Activated T-cell treated with anti-CD3 and anti-CD28 coated beads, Interleukin-2, amount 50 U/mL, for 72 hours (primary cell): Measurements from ENCODE around the gene ZGPAT. TPM values are rescaled to one million over a fixed set of nuclear protein-coding genes. Genes with fewer than 3 reads are reported as not detected.
"Not testable (repeated sequence)": the region's sequence is repeated elsewhere in the genome, so short reads cannot be mapped to it uniquely, and the experiment has no call there.

Source experiments
- ATAC-seq, 2 donors: fragments of 150-1000 bp; cut with Tn5 transposase; replicated peaks in 1 of 2; 2 replicates each; pipeline ENCODE4 v1.10.0; 2021; ENCODE audit warnings: moderate library complexity in 2 of 2, mild to moderate bottlenecking in 1 of 2
- DNase-seq, 2 donors: peaks; one replicate each; pipeline ENCODE4 v3.0.0; 2021 to 2022; ENCODE audit warnings: mixed read lengths in 1 of 2
- H3K27ac Mint-ChIP-seq: one replicate; pipeline ENCODE4 v1.8.0; 2022; ENCODE audit warnings: mild to moderate bottlenecking, moderate library complexity, mixed read lengths
- H3K27me3 Mint-ChIP-seq: one replicate; pipeline ENCODE4 v1.8.0; 2022; ENCODE audit warnings: low read depth, mixed read lengths
- H3K36me3 Mint-ChIP-seq, 2 donors: one replicate each; pipeline ENCODE4 v1.8.0; 2022; ENCODE audit warnings: mixed read lengths in 2 of 2, mild to moderate bottlenecking in 1 of 2; ENCODE audit not compliant: insufficient read depth in 2 of 2
- H3K4me1 Mint-ChIP-seq: one replicate; pipeline ENCODE4 v1.8.0; 2022; ENCODE audit warnings: low read depth, mixed read lengths
- H3K4me3 Mint-ChIP-seq, 2 donors: one replicate each; pipeline ENCODE4 v1.8.0; 2022; ENCODE audit warnings: mild to moderate bottlenecking in 2 of 2, mixed read lengths in 2 of 2, moderate library complexity in 2 of 2
- H3K9me3 Mint-ChIP-seq, 2 donors: one replicate each; pipeline ENCODE4 v1.8.0; 2022; ENCODE audit warnings: mixed read lengths in 2 of 2
- total RNA-seq, 2 donors: library from RNA; stranded (reverse); gene quantifications; one replicate each; pipeline ENCODE4 v1.2.3, GENCODE V29; 2022

The ZGPAT gene
- total RNA-seq, 2 donors from 2014 or later: 24.3 to 28.0 TPM

DNA sequence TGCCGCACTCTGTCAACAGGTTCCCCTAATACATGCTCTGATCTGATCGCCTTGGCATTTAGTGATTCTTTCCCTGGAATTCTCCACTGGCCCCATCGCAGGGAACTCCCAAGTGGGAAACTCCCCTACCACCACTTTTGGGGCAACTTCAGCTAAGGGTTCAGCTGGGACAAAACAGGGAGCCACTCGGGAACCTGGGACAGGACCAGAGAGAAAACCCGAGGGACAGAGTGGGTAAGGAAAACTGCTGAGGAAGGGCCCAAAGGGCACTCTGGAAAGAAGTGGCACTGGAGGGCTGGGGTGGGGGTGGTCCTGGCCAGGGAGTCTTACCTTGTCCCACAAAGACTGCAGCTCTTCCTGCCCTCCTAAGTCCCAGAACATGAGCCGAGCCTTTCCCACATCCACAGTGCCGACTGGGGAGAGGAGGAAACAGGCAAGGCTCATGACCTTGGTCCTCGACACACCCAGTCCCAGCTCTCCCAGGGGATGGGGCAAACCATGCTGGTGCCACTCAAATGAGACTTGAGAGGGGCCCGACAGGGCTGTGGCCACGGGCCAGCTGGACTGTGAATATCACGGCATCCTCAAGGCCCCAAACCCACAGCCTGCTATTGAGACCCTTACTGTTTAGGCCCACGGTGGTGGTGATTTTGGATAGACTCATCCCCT lies 1.7 kb upstream of the ZGPAT start:
- peaks cover 1 to 17% of the 10 kb centered on the region in 2 donors for H3K36me3 Mint-ChIP-seq
- H3K4me1 Mint-ChIP-seq: peaks cover 35% of the 10 kb centered on the region
- no peaks in the 10 kb centered on the region for H3K27me3 Mint-ChIP-seq
- no peak for DNase-seq
- no peak for ATAC-seq
- no peaks in the 10 kb centered on the region for H3K9me3 Mint-ChIP-seq
- peak overlapping the region; percentile 19 for H3K27ac Mint-ChIP-seq
- peak overlapping the region; percentile 84 to 90 for H3K4me3 Mint-ChIP-seq

DNA sequence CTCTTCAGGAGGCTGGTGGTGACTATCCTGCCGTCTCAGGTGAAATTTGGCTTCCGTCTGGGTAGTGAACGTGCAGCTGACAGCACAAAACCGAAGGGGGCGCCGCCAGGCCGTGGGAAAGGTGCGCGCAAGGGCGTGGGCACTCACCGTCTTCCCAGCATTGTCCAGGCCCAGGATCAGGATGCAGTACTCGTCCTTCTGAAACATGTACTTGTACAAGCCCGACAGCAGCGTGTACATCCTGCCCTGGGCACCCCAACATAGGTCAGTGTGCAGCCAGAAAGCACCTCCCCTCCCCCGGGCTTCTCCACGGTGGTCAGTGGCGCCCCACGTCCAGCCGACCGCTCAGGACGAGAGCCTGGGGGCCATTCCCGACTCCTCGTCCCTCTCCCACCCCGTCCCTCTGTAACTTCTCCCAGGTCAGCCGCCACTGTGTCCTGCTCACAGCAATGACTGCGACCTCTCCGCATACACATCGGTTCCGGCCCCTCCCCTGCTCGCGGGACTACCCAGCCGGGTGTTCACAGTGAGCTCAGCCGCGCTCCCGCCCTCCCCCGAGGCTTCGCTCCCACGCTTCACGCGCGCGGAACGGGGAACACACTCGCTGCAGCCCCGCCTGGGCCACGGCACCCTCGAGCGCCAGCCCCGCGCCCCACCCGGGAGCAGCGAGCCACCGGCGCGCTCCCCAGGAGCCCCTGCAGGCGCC lies 834 bp upstream of the ZGPAT start:
- peaks cover 0 to under 1% of the 10 kb centered on the region in 2 donors for H3K9me3 Mint-ChIP-seq
- DNase-seq (peak; percentile 73 to 75), ATAC-seq (peak; percentile 66)
- H3K27me3 Mint-ChIP-seq: no peaks in the 10 kb centered on the region
- H3K4me1 Mint-ChIP-seq: peaks cover 44% of the 10 kb centered on the region
- H3K27ac Mint-ChIP-seq: peak overlapping the region; percentile 3
- peaks cover 1 to 24% of the 10 kb centered on the region in 2 donors for H3K36me3 Mint-ChIP-seq
- peak overlapping the region; percentile 84 to 90 for H3K4me3 Mint-ChIP-seq

DNA sequence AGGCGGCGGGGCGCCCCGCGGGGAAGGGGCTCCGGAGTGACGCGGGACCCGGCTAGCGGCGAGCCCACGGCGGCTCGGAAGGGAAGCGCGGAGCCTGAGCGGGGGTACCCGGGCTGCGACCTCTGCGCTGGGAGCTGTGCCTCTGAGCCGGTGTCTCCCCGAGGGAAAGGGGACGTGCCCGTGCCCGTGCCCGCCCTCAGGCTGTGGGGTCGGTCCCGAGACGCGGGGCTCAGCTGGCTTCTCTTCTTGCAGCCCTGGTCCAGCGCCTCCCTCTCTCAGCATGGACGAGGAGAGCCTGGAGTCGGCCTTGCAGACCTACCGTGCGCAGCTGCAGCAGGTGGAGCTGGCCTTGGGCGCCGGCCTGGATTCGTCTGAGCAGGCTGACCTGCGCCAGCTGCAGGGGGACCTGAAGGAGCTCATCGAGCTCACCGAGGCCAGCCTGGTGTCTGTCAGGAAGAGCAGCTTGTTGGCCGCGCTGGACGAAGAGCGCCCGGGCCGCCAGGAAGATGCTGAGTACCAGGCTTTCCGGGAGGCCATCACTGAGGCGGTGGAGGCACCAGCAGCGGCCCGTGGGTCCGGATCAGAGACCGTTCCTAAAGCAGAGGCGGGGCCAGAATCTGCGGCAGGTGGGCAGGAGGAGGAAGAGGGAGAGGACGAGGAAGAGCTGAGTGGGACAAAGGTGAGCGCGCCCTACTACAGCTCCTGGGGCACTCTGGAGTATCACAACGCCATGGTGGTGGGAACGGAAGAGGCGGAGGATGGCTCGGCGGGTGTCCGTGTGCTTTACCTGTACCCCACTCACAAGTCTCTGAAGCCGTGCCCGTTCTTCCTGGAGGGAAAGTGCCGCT lies 686 bp downstream of the ZGPAT start:
- ATAC-seq: peak; percentile 3 to 12
- Mint-ChIP-seq H3K27ac (peak overlapping the region; percentile 77), H3K36me3 (peaks cover 6 to 34% of the 10 kb centered on the region in 2 donors), H3K4me3 (peak overlapping the region; percentile 94 to 96), H3K27me3 (no peaks in the 10 kb centered on the region), H3K4me1 (peaks cover 51% of the 10 kb centered on the region), H3K9me3 (peaks cover 2 to 5% of the 10 kb centered on the region in 2 donors)
- DNase-seq: no peak

DNA sequence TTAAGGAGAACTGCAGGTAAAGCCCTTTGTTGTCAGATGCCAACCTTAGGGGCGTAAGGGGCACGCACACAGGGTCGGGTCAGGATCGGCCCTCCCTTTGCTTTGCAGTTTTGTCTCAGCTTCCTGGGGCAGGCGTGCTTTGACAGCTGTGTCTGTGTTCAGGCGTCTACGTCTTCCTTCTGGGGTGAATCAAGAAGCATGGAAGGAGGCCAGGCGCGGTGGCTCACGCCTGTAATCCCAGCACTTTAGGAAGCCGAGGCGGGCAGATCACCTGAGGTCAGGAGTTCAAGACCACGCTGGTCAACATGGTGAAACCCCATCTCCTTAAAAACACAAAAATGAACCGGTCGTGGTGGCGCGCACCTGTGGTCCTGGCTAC lies 1.3 kb downstream of the ZGPAT start:
- Mint-ChIP-seq H3K9me3 (peaks cover 2 to 5% of the 10 kb centered on the region in 2 donors), H3K4me1 (peaks cover 53% of the 10 kb centered on the region), H3K27ac (no peak overlapping the region), H3K4me3 (peak overlapping the region; percentile 94 to 96), H3K27me3 (no peaks in the 10 kb centered on the region), H3K36me3 (peaks cover 6 to 39% of the 10 kb centered on the region in 2 donors)
- ATAC-seq (no peak), DNase-seq (no peak)

DNA sequence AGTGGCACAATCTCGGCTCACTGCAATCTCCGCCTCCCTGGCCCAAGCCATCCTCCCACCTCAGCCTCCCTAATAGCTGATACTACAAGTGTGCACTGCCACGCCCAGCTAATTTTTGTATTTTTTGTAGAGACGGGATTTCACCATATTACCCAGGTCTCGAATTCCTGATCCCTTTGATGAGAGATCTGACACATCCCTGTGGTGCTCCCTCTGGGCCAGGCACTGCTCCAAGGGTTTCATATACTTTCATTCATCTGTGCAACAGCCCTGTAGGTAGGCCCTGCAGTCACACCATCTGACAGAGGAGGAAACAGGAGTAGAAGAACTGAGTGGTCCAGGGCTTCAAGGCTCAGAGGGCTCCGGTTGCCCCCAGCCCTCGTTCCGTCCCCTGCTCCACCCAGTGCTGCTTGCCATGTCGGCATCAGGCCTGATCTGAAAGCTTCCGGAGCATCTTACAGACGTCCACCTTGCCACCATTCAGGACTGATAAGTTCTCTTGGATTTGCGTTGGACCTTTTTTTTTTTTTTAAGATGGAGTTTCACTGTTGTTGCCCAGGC lies 3.3 kb downstream of the ZGPAT start:
- Mint-ChIP-seq H3K4me1 (peaks cover 64% of the 10 kb centered on the region), H3K9me3 (peaks cover 2 to 7% of the 10 kb centered on the region in 2 donors), H3K27ac (no peak overlapping the region), H3K4me3 (peak overlapping the region; percentile 41 to 71), H3K27me3 (no peaks in the 10 kb centered on the region), H3K36me3 (peaks cover 12 to 50% of the 10 kb centered on the region in 2 donors)
- ATAC-seq (no peak), DNase-seq (no peak)

DNA sequence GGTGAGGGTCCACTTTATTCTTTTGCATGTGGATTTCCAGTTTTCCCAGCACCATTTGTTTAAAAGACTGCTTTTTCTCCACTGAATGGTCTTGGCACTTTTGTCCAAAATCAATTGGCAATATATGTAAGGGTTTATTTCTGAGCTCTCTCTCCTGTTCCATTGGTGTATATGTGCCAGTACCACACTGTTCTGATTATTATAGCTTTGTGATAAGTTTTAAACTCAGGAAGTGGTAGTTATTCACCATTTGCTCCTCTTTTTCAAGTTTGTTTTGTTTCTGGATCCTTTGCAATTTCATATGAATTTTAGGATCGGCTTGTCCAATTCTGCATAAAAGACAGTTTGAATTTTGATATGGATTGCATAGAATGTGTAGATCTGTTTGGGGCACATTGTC lies 4.4 kb downstream of the ZGPAT start:
- Mint-ChIP-seq H3K27ac (peak overlapping the region; percentile 81), H3K9me3 (peaks cover 2 to 9% of the 10 kb centered on the region in 2 donors), H3K4me1 (peaks cover 67% of the 10 kb centered on the region), H3K4me3 (peak overlapping the region in 1 of 2 donors; percentile 10), H3K27me3 (no peaks in the 10 kb centered on the region), H3K36me3 (peaks cover 14 to 56% of the 10 kb centered on the region in 2 donors)
- ATAC-seq (no peak), DNase-seq (no peak)

DNA sequence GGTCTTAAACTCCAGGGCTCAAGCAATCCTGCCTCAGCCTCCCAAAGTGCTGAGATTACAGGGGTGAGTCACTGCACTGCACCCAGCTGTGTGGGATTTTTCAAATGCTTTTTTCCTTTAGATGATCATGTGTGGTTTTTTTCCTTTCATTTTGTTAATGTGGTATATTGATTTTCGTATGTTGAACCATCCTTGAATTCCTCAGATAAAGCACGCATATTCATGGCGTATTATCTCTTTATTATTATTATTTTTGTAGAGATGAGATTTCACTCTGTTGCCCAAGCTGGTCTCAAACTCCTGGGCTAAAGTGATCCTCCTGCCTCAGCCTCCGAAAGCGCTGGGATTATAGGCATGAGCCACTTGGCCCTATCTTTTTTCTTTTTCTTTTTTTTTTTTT lies 7.0 kb downstream of the ZGPAT start:
- Mint-ChIP-seq H3K9me3 (peaks cover 6 to 9% of the 10 kb centered on the region in 2 donors), H3K4me3 (no peak overlapping the region), H3K36me3 (peaks cover 27 to 74% of the 10 kb centered on the region in 2 donors), H3K4me1 (peaks cover 56% of the 10 kb centered on the region), H3K27ac (no peak overlapping the region), H3K27me3 (no peaks in the 10 kb centered on the region)
- no peak for ATAC-seq
- DNase-seq: no peak

DNA sequence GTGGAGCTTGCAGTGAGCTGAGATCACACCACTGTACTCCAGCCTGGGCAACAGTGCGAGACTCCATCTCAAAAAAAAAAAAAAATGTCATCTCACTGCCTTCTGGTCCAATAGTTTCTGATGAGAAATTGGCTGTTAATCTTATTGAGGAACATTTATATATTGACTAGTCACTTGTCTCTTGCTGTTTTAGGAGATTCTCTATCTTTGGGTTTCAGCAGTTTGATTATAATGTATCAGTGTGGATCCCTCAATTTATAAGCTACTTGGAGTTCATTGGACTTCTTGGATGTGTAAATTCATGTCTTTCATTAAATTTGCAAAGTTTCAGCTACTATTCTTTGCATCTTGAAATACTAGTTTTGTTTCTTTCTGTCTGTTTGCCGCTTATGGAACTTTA lies 11.2 kb downstream of the ZGPAT start:
- H3K27me3 Mint-ChIP-seq: no peaks in the 10 kb centered on the region
- H3K27ac Mint-ChIP-seq: no peak overlapping the region
- ATAC-seq: no peak
- DNase-seq: no peak
- H3K4me3 Mint-ChIP-seq: no peak overlapping the region
- H3K36me3 Mint-ChIP-seq: peaks cover 27 to 55% of the 10 kb centered on the region in 2 donors
- peaks cover 3 to 4% of the 10 kb centered on the region in 2 donors for H3K9me3 Mint-ChIP-seq
- peaks cover 49% of the 10 kb centered on the region for H3K4me1 Mint-ChIP-seq

DNA sequence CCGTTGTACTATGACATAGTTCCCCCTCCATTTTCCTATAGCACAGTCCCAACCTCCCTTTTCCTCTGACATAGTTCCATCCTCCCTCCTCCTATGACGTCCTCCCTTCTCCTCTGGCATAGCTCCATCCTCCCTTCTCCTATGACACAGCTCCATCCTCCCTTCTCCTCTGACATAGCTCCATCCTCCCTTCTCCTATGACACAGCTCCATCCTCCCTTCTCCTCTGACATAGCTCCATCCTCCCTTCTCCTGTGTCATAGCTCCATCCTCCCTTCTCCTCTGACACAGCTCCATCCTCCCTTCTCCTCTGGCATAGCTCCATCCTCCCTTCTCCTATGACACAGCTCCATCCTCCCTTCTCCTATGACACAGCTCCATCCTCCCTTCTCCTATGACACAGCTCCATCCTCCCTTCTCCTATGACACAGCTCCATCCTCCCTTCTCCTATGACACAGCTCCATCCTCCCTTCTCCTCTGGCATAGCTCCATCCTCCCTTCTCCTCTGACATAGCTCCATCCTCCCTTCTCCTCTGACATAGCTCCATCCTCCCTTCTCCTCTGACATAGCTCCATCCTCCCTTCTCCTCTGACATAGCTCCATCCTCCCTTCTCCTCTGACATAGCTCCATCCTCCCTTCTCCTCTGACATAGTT lies 15.3 kb downstream of the ZGPAT start:
- not testable (repeated sequence) for H3K9me3 Mint-ChIP-seq, ATAC-seq, H3K27me3 Mint-ChIP-seq, H3K4me3 Mint-ChIP-seq, DNase-seq
- H3K36me3 Mint-ChIP-seq: peaks cover 22 to 54% of the 10 kb centered on the region in 2 donors
- peaks cover 26% of the 10 kb centered on the region for H3K4me1 Mint-ChIP-seq
- H3K27ac Mint-ChIP-seq: peak overlapping the region; percentile 38

DNA sequence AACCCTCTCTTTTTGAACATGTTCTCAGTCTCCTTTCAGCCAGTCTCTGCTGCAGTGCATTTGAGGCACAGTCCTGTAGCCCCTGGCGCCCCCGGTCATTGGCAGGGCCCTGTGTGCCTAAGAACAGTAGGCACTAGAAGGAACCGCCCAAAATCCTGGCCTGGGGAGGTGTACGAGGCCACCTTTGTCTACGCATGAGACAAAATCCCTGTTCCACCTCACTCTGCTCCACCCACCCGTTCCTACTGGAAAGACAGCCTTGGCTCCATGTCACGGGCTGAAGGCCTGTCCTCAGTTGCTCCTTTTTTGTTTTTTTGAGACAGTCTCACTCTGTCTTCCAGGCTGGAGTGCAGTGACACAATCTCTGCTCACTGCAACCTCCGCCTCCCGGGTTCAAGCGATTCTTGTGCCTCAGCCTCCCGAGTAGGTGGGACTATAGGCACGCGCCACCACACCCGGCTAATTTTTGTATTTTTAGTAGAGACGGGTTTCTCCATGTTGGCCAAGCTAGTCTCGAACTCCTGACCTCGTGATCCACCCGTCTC lies 22.4 kb downstream of the ZGPAT start:
- H3K4me3 Mint-ChIP-seq: not testable (repeated sequence)

DNA sequence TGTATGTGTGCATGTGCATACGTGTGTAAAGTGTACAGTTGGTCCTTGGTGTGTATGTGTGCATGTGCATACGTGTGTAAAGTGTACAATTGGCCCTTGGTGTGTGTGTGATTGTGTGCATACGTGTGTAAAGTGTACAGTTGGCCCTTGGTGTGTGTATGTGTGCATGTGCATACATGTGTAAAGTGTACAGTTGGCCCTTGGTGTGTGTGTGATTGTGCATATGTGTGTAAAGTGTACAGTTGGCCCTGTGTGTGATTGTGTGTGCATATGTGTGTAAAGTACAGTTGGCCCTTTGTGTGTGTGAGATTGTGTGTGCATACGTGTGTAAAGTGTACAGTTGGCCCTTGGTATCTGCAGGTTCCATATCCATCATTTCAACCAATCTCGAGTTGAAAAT lies 23.6 kb downstream of the ZGPAT start:
- no peak for DNase-seq
- Mint-ChIP-seq H3K27me3 (no peaks in the 10 kb centered on the region), H3K36me3 (peaks cover 4 to 22% of the 10 kb centered on the region in 2 donors), H3K9me3 (no peaks in the 10 kb centered on the region), H3K4me1 (peaks cover 7% of the 10 kb centered on the region), H3K4me3 (no peak overlapping the region), H3K27ac (no peak overlapping the region)
- ATAC-seq: no peak

More for the DNA sequence above, 22.4 kb downstream of the ZGPAT start:
- not testable (repeated sequence) for ATAC-seq, H3K4me1 Mint-ChIP-seq, H3K27me3 Mint-ChIP-seq, H3K27ac Mint-ChIP-seq, H3K9me3 Mint-ChIP-seq, DNase-seq
- H3K36me3 Mint-ChIP-seq: peaks cover 9 to 32% of the 10 kb centered on the region in 2 donors
